HL-60 (cell line): ENCODE results near the gene DPF3.

Experiments
- GABPA ChIP-seq: IDR thresholded peaks from 2 replicates; pipeline ENCODE4 v1.6.1; 2012; ENCODE audit warnings: low read depth
- POLR2AphosphoS5 ChIP-seq: IDR thresholded peaks from 2 replicates; pipeline ENCODE4 v1.6.1; 2012; ENCODE audit warnings: low read depth
- REST ChIP-seq: IDR thresholded peaks from 2 replicates; pipeline ENCODE4 v1.6.1; 2012; ENCODE audit warnings: low read depth; ENCODE audit not compliant: insufficient replicate concordance

GRCh38 chr14:72699443-72699842, 194.5 kb downstream of the DPF3 start:
- TF ChIP-seq REST (no peak), GABPA (no peak), POLR2AphosphoS5 (no peak)
